PC-3 (cell line): ENCODE results near the gene KCNE2.

Experiments used
- CTCF ChIP-seq: fragments of 300-600 bp; sonication (generic); conservative IDR thresholded peaks from 2 replicates; pipeline ENCODE4 v1.5.1; 2017; ENCODE audit warnings: antibody characterized with exemption, low read depth, mild to moderate bottlenecking, low read length
- EZH2phosphoT487 ChIP-seq: fragments of 300-600 bp; sonication (generic); IDR thresholded peaks from 2 replicates; pipeline ENCODE4 v1.6.1; 2018; ENCODE audit warnings: mild to moderate bottlenecking, antibody characterized with exemption, low read length, borderline replicate concordance

DNA sequence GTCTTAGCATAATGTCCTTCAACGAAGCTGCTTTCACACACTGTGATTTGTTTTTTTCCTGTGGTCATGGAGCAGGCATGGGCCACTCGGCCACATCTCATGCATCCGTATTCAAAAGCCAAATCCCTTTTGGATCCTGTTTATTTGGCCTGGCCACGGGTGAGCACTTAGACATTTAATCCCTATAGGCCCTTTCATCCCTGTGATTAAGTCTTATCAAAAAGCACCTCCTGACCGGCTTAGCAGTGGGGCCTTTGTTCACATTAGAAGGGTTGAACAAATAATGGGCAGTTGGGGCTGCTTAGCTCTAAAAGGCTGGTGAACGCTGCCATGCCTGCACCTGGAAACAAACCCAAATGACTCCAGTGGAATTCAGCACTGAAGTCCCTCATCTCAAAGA, 2.0 kb downstream of the KCNE2 start:
- TF ChIP-seq CTCF (no peak), EZH2phosphoT487 (no peak)
